Nephron progenitor cell (in vitro differentiated cells): ENCODE data around the gene SLC34A3.
A peak's percentile ranks its signal among the peaks of the same experiment; 100 is the strongest.

Experiments
- DNase-seq: peaks from one replicate; pipeline ENCODE4 v3.0.0; 2021
- H3K27ac Mint-ChIP-seq: 2 replicates; pipeline ENCODE4 v1.8.0; 2021; ENCODE audit warnings: mild to moderate bottlenecking, moderate library complexity, mixed read lengths
- H3K27me3 Mint-ChIP-seq: 2 replicates; pipeline ENCODE4 v1.8.0; 2021; ENCODE audit warnings: mild to moderate bottlenecking, low read depth, mixed read lengths; ENCODE audit not compliant: poor library complexity
- H3K36me3 Mint-ChIP-seq: 2 replicates; pipeline ENCODE4 v1.8.0; 2021; ENCODE audit warnings: low read depth, mixed read lengths
- H3K4me1 Mint-ChIP-seq: 2 replicates; pipeline ENCODE4 v1.8.0; 2021; ENCODE audit warnings: mixed read lengths
- H3K4me3 Mint-ChIP-seq: 2 replicates; pipeline ENCODE4 v1.8.0; 2021; ENCODE audit warnings: mild to moderate bottlenecking, moderate library complexity, mixed read lengths
- H3K9me3 Mint-ChIP-seq: 2 replicates; pipeline ENCODE4 v1.8.0; 2021; ENCODE audit warnings: mild to moderate bottlenecking, moderate library complexity, mixed read lengths
- CTCF ChIP-seq: fragments of 200-600 bp; sonication (generic); IDR thresholded peaks from 2 replicates; pipeline ENCODE4 v1.5.0; 2021; ENCODE audit warnings: antibody characterized with exemption

Gene SLC34A3

GRCh38 chr9:137251194-137251461, 20.4 kb downstream of the SLC34A3 start, which contains the start of gene STPG3:
TSS of gene STPG3 (plus strand) at chr9:137251286. CDS start at chr9:137251287, 1 bp downstream.
- peaks cover 7% of the 10 kb centered on the region for H3K27me3 Mint-ChIP-seq
- no peaks in the 10 kb centered on the region for H3K9me3 Mint-ChIP-seq
- H3K27ac Mint-ChIP-seq: no peak within 1 kb of the TSS
- peaks cover 53% of the 10 kb centered on the region for H3K4me1 Mint-ChIP-seq
- H3K36me3 Mint-ChIP-seq: no peaks in the 10 kb centered on the region
- peak within 1 kb of the TSS; percentile 27 for H3K4me3 Mint-ChIP-seq
- DNase-seq: no peak
- TF ChIP-seq CTCF: no peak

- no peak for TF ChIP-seq CTCF
- no peaks in the 10 kb centered on the region for H3K9me3 Mint-ChIP-seq
- no peak overlapping the region for H3K4me3 Mint-ChIP-seq
- peaks cover 7% of the 10 kb centered on the region for H3K27me3 Mint-ChIP-seq
- no peak for DNase-seq
- H3K4me1 Mint-ChIP-seq: peaks cover 57% of the 10 kb centered on the region
- H3K27ac Mint-ChIP-seq: no peak overlapping the region
- no peaks in the 10 kb centered on the region for H3K36me3 Mint-ChIP-seq
Observed at GRCh38 chr9:137251490-137252268, 21.0 kb downstream of the SLC34A3 start.

GRCh38 chr9:137252555-137253506, 22.1 kb downstream of the SLC34A3 start:
- H3K36me3 Mint-ChIP-seq: no peaks in the 10 kb centered on the region

GRCh38 chr9:137253717-137254623, 23.3 kb downstream of the SLC34A3 start:
- no peaks in the 10 kb centered on the region for H3K9me3 Mint-ChIP-seq
- DNase-seq: no peak
- peaks cover 8% of the 10 kb centered on the region for H3K36me3 Mint-ChIP-seq
- peak overlapping the region; percentile 92 for H3K27ac Mint-ChIP-seq
- H3K4me1 Mint-ChIP-seq: peaks cover 46% of the 10 kb centered on the region
- no peaks in the 10 kb centered on the region for H3K27me3 Mint-ChIP-seq
- TF ChIP-seq CTCF: no peak
- H3K4me3 Mint-ChIP-seq: peak overlapping the region; percentile 93

More at GRCh38 chr9:137252555-137253506, 22.1 kb downstream of the SLC34A3 start:
- Mint-ChIP-seq H3K27ac (no peak overlapping the region), H3K4me1 (peaks cover 49% of the 10 kb centered on the region), H3K4me3 (peak overlapping the region; percentile 60), H3K27me3 (no peaks in the 10 kb centered on the region), H3K9me3 (no peaks in the 10 kb centered on the region)
- no peak for TF ChIP-seq CTCF
- DNase-seq: no peak

- peak; percentile 99 for DNase-seq
Observed at GRCh38 chr9:137254624-137255447, 24.1 kb downstream of the SLC34A3 start, which contains the start of gene NELFB. TSS of gene NELFB (plus strand) at chr9:137255327.

More at GRCh38 chr9:137254624-137255447, 24.1 kb downstream of the SLC34A3 start, which contains the start of gene NELFB:
- Mint-ChIP-seq H3K27me3 (no peaks in the 10 kb centered on the region), H3K36me3 (peaks cover 13% of the 10 kb centered on the region), H3K4me1 (peaks cover 41% of the 10 kb centered on the region), H3K4me3 (peak within 1 kb of the TSS; percentile 93), H3K27ac (peak within 1 kb of the TSS; percentile 92), H3K9me3 (no peaks in the 10 kb centered on the region)
- no peak for TF ChIP-seq CTCF
